HG03039 (cell line): ENCODE data around the gene PFKL.
"Not testable (repeated sequence)": the region's sequence is repeated elsewhere in the genome, so short reads cannot be mapped to it uniquely, and the experiment has no call there.

ENCODE experiments used
- ATAC-seq: cut with Tn5 transposase; IDR thresholded peaks from one replicate; pipeline ENCODE4 v1.9.1; 2021; ENCODE audit warnings: mild to moderate bottlenecking, moderate library complexity; ENCODE audit not compliant: unreplicated experiment

PFKL gene

GRCh38 chr21:44354775-44355771 is 55.2 kb downstream of the PFKL start:
- no peak for ATAC-seq

GRCh38 chr21:44356160-44356559 is 56.3 kb downstream of the PFKL start:
- no peak for ATAC-seq

- ATAC-seq, result no peak
Measured at GRCh38 chr21:44356636-44357035, 56.8 kb downstream of the PFKL start.

GRCh38 chr21:44357064-44357837 is 57.4 kb downstream of the PFKL start:
- no peak for ATAC-seq

GRCh38 chr21:44359396-44359795 is 59.5 kb downstream of the PFKL start:
- ATAC-seq, result no peak

- ATAC-seq, result no peak
Measured at GRCh38 chr21:44360159-44360558, 60.3 kb downstream of the PFKL start.

- not testable (repeated sequence) for ATAC-seq
Measured at GRCh38 chr21:44361903-44362302, 62.0 kb downstream of the PFKL start.

- no peak for ATAC-seq
Measured at GRCh38 chr21:44363278-44363677, 63.4 kb downstream of the PFKL start.

- ATAC-seq, result no peak
Measured at GRCh38 chr21:44364151-44365053, 64.5 kb downstream of the PFKL start.

GRCh38 chr21:44365251-44365966 is 65.6 kb downstream of the PFKL start:
- ATAC-seq, result no peak

- ATAC-seq, result no peak
Measured at GRCh38 chr21:44365967-44366585, 66.2 kb downstream of the PFKL start.

GRCh38 chr21:44366586-44367211 is 66.8 kb downstream of the PFKL start:
- ATAC-seq, result no peak

- no peak for ATAC-seq
Measured at GRCh38 chr21:44368711-44369446, 69.0 kb downstream of the PFKL start.

- ATAC-seq, result no peak
Measured at GRCh38 chr21:44370027-44370735, 70.3 kb downstream of the PFKL start.

- no peak for ATAC-seq
Measured at GRCh38 chr21:44370786-44371410, 71.0 kb downstream of the PFKL start.

GRCh38 chr21:44371596-44371995 is 71.7 kb downstream of the PFKL start:
- no peak for ATAC-seq

GRCh38 chr21:44372616-44373015 is 72.8 kb downstream of the PFKL start:
- ATAC-seq, result no peak
